ENCODE results near the gene NR1D2.

Gene NR1D2

DNA sequence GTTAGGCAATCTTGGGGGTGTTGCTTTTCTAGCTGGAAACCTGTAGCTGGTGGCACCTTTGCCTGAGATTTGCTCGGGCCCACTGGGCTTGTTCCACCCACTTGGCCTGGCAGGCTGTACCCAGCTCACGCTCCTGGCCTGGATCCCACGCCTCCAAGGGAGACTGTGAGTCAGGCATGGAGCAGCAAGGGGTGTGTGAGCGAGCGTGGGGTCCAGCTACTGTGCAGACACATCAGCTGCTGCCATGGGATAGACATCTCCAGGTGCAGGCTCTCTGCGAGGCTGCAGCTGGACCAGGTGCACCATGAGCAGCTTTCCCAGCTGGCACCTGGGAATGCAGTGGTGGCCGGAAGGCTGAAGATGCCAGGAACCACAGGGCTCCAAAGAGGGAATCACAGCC is 36.0 kb downstream of the NR1D2 start:
- TF ChIP-seq, protein P1, sequence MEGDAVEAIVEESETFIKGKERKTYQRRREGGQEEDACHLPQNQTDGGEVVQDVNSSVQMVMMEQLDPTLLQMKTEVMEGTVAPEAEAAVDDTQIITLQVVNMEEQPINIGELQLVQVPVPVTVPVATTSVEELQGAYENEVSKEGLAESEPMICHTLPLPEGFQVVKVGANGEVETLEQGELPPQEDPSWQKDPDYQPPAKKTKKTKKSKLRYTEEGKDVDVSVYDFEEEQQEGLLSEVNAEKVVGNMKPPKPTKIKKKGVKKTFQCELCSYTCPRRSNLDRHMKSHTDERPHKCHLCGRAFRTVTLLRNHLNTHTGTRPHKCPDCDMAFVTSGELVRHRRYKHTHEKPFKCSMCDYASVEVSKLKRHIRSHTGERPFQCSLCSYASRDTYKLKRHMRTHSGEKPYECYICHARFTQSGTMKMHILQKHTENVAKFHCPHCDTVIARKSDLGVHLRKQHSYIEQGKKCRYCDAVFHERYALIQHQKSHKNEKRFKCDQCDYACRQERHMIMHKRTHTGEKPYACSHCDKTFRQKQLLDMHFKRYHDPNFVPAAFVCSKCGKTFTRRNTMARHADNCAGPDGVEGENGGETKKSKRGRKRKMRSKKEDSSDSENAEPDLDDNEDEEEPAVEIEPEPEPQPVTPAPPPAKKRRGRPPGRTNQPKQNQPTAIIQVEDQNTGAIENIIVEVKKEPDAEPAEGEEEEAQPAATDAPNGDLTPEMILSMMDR (conservative IDR thresholded peaks at IDR 0.05) = no peak
- H3K27ac ChIP-seq = no peak overlapping the region

DNA sequence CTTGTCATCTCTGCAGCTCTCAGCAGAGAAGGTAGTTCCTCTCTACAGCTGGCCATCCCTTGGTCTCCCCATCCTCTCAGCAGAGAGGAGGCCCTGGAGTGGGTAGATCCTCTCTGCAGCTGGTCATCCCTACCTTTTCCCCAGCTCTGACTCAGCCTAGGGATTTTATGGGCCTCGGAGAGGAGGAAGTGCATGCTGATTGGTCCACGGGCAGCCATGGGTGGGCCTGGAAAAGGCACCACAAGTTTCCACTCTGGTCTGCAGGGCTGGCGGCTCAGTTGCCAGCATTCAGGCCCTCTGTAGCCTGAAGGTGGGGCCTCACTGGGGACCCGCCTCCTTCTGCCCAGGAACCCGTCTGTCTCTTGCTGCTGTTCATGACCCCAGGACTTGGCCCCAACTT is 36.9 kb downstream of the NR1D2 start:
- TF ChIP-seq, protein P1 (conservative IDR thresholded peaks at IDR 0.05) = no peak
- H3K27ac ChIP-seq = no peak overlapping the region

DNA sequence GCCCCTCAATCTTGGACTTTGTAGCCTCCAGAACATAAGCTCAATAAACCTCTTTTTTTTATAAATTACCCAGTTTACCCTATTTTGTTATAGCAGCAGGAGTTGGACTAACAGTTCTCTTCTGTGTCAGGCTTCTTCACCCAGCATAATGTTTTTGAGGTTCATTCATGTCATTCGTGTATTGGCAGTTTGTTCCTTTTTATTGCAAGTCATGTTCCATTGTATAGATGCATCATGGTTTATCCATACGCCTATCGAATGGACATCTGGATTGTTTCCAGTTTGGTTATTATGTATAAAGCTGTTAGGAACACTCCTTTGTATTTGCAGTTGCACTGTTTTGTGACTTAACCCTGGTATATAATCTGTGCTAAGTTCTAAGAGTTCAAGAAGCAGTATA is 39.8 kb downstream of the NR1D2 start:
- TF ChIP-seq, protein P1 (conservative IDR thresholded peaks at IDR 0.05) = no peak

DNA sequence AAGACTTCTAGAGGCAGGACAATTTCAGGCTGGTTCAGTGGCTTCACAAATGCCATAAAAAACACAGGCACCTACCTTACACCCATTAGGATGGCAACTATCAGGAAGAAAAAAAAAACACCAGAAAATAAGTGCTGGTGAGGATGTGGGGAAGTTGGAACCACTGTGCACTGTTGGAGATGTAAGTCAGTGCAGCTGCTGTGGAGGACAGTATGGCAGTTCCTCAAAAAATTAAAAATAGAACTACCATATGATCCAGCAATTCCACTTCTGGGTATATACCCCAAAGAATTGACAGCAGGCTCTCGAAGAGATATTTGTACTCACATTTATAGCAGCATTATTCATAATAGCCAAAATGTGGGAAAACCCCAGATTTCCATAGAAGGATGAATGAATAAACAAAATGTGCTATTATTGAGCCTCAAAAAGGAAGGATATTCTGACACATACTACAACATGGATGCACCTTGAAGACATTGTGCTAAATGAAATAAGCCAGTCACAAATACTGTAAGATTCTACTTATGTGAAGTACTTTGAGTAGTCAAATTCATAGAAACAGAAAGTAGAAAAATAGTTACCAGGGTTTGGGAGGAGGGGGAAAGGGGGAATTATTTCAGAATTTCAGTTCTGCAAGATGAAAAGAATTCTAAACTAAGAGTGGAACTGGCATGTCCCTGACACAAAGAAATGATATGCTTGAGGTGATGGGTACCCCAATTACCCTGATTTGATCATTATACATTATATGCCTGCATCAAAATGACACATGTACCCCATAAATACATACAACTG is 40.9 kb downstream of the NR1D2 start:
- TF ChIP-seq, protein P1 (conservative IDR thresholded peaks at IDR 0.05) = no peak

More for the DNA sequence above, 39.8 kb downstream of the NR1D2 start:
- H3K27ac ChIP-seq = no peak overlapping the region

DNA sequence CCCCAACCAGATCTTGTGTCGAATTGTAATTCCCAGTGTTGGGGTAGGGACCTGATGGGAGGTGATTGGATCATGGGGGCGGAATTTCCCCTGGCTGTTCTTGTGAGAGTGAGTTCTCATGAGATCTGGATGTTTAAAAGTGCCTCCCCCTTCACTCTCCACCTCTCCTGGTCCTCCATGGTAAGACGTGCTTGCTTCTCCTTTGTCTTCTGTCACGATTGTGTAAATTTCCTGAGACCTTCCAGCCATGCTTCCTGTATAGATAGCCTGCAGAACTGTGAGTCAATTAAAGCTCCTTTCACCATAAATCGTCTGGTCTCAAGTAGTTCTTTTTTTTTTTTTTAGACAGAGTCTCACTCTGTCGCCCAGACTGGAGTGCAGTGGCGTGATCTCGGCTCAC is 42.3 kb downstream of the NR1D2 start:
- TF ChIP-seq, protein P1 (conservative IDR thresholded peaks at IDR 0.05) = no peak
- H3K27ac ChIP-seq = no peak overlapping the region

More for the DNA sequence above, 40.9 kb downstream of the NR1D2 start:
- H3K27ac ChIP-seq = no peak overlapping the region

DNA sequence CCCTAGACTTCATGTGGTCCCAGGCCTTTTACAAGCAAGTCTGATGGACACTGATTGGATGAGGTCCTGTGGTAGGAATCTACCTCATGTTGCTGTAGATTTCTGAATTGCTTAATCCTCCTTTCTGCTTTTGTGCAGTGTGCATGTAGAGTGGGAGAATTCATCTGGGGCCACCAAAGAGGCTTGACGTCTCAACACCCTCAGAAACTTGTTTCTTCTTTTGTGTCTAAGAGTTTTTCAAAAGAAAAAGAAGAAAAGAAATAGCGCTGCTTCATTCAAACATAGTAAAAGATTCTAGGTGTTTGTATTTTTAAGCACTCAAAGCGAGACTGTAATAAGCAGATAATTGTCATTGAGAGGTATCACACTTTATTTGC is 46.2 kb downstream of the NR1D2 start:
- H3K27ac ChIP-seq = no peak overlapping the region
- TF ChIP-seq, protein P1 (conservative IDR thresholded peaks at IDR 0.05) = no peak

DNA sequence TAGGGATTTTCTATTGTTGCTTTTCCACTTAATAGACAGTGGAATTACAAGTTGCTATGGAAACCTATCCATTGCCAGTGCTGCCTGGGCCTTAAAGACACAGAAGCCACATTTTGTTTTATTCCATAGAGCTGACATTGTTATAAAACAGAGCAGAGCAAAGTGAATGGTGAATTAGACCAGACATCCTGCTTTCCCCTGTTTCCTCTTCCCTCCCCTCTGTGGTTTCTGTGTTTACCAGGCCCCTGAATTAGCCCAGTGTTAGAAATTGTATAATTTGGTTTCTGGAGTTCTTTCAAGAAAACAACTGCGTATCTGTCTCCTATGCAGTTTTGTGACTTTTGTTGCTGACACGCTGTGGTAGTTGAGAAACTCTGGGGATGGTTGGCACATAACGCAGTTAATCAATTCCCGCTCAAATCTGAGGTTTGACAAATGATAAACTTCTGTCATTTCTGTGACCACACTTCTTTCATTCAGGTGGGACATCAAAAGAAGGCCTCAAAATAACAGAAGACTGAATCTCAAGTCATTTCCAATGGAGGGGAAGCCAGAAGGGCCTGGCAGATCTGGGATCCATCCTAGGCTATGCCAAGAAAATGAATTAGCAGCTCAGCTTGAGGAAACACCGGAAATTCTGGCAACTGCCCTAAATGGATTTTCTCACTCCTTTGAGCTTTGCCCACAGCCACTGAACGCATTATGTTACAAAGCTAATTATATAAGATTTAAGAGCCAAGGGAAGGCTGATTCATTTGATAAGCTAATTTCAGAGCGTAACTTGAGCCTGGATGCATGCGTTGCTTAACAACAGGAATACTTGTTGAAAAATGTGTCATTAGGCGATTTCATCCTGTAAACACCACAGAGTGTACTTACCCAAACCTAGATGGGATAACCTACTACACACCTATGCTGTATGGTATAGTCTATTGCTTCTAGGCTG is 46.9 kb downstream of the NR1D2 start:
- no peak overlapping the region for H3K27ac ChIP-seq
- TF ChIP-seq, protein P1 (conservative IDR thresholded peaks at IDR 0.05) = no peak

Measured in VCaP (cell line).